ENCODE measurements around the gene ETNPPL.

Gene ETNPPL

GRCh38 chr4:108762559-108763225, at the start of gene ETNPPL:
ETNPPL (minus strand) TSS chr4:108763053; CDS start chr4:108762898, 155 bp downstream.
- no peak for DNase-seq

GRCh38 chr4:108811486-108811885, 48.6 kb upstream of the ETNPPL start:
- no peak for DNase-seq

- DNase-seq, result no peak
Observed at GRCh38 chr4:108810087-108810486, 47.2 kb upstream of the ETNPPL start.

- DNase-seq, result no peak
Observed at GRCh38 chr4:108804648-108805273, 41.9 kb upstream of the ETNPPL start.

- no peak for DNase-seq
Observed at GRCh38 chr4:108799306-108799705, 36.5 kb upstream of the ETNPPL start.

- DNase-seq, result no peak
Observed at GRCh38 chr4:108796173-108796572, 33.3 kb upstream of the ETNPPL start.

- DNase-seq, result no peak
Observed at GRCh38 chr4:108795733-108796132, 32.9 kb upstream of the ETNPPL start.

- DNase-seq, result no peak
Observed at GRCh38 chr4:108794136-108794535, 31.3 kb upstream of the ETNPPL start.

- DNase-seq, result no peak
Observed at GRCh38 chr4:108793415-108793814, 30.6 kb upstream of the ETNPPL start.

- no peak for DNase-seq
Observed at GRCh38 chr4:108788731-108789130, 25.9 kb upstream of the ETNPPL start.

GRCh38 chr4:108787724-108788123, 24.9 kb upstream of the ETNPPL start:
- DNase-seq, result no peak

GRCh38 chr4:108787106-108787505, 24.3 kb upstream of the ETNPPL start:
- DNase-seq, result no peak

- no peak for DNase-seq
Observed at GRCh38 chr4:108786351-108786750, 23.5 kb upstream of the ETNPPL start.

- no peak for DNase-seq
Observed at GRCh38 chr4:108783665-108784463, 21.0 kb upstream of the ETNPPL start.

GRCh38 chr4:108779958-108780357, 17.1 kb upstream of the ETNPPL start:
- no peak for DNase-seq

GRCh38 chr4:108777388-108777787, 14.5 kb upstream of the ETNPPL start:
- no peak for DNase-seq

GRCh38 chr4:108775921-108776320, 13.1 kb upstream of the ETNPPL start:
- DNase-seq, result no peak

GRCh38 chr4:108774809-108775530, 12.1 kb upstream of the ETNPPL start:
- DNase-seq, result no peak

GRCh38 chr4:108772402-108772801, 9.5 kb upstream of the ETNPPL start:
- no peak for DNase-seq

- no peak for DNase-seq
Observed at GRCh38 chr4:108766058-108766457, 3.2 kb upstream of the ETNPPL start.

- no peak for DNase-seq
Observed at GRCh38 chr4:108763986-108764385, 1.1 kb upstream of the ETNPPL start.

- DNase-seq, result no peak
Observed at GRCh38 chr4:108763226-108763593, 357 bp upstream of the ETNPPL start.

GRCh38 chr4:108758498-108758897, 4.4 kb downstream of the ETNPPL start:
- DNase-seq, result no peak

Data from NCI-H2171 (cell line).